ENCODE results near the gene THOC6.
"Not testable (repeated sequence)": the region's sequence is repeated elsewhere in the genome, so short reads cannot be mapped to it uniquely, and the experiment has no call there.

Gene THOC6

GRCh38 chr16:3072148-3072547 is 48.3 kb downstream of the THOC6 start:
- DNase-seq (ENCODE audit: low read depth), result not testable (repeated sequence)

GRCh38 chr16:3072576-3073263 is 48.9 kb downstream of the THOC6 start:
- not testable (repeated sequence) for DNase-seq (ENCODE audit: low read depth)

- no peak for DNase-seq (ENCODE audit: low read depth)
These were observed 49.6 kb downstream of the THOC6 start for GRCh38 chr16:3073448-3073847.

GRCh38 chr16:3074860-3075522 is 51.2 kb downstream of the THOC6 start:
- DNase-seq (ENCODE audit: low read depth), result no peak

- DNase-seq (ENCODE audit: low read depth), result no peak
These were observed 51.7 kb downstream of the THOC6 start for GRCh38 chr16:3075523-3075915.

- DNase-seq (ENCODE audit: low read depth), result not testable (repeated sequence)
These were observed 52.1 kb downstream of the THOC6 start for GRCh38 chr16:3075946-3076345.

- DNase-seq (ENCODE audit: low read depth), result no peak
These were observed 52.7 kb downstream of the THOC6 start for GRCh38 chr16:3076577-3076976.

Measured in GM04504 (cell line).